HG02852 (cell line): ENCODE results near the gene KIF16B.
A peak's percentile ranks its signal among the peaks of the same experiment; 100 is the strongest.
"Not testable (repeated sequence)": the region's sequence is repeated elsewhere in the genome, so short reads cannot be mapped to it uniquely, and the experiment has no call there.

Experiments used
- ATAC-seq: cut with Tn5 transposase; IDR thresholded peaks from one replicate; pipeline ENCODE4 v1.9.1; 2021; ENCODE audit warnings: mild to moderate bottlenecking, moderate library complexity; ENCODE audit not compliant: unreplicated experiment

Gene KIF16B

GRCh38 chr20:16590041-16590633, 16.9 kb upstream of the KIF16B start:
- ATAC-seq, result no peak

GRCh38 chr20:16589623-16590022, 16.4 kb upstream of the KIF16B start:
- ATAC-seq, result no peak

- ATAC-seq, result no peak
Measured at GRCh38 chr20:16588241-16588640, 15.0 kb upstream of the KIF16B start.

GRCh38 chr20:16587066-16587465, 13.8 kb upstream of the KIF16B start:
- no peak for ATAC-seq

GRCh38 chr20:16583474-16583873, 10.2 kb upstream of the KIF16B start:
- ATAC-seq, result no peak

GRCh38 chr20:16581241-16581640, 8.0 kb upstream of the KIF16B start:
- ATAC-seq, result no peak

GRCh38 chr20:16580620-16581019, 7.4 kb upstream of the KIF16B start:
- ATAC-seq, result no peak

- ATAC-seq, result no peak
Measured at GRCh38 chr20:16580147-16580546, 6.9 kb upstream of the KIF16B start.

GRCh38 chr20:16576219-16576618, 3.0 kb upstream of the KIF16B start:
- no peak for ATAC-seq

- no peak for ATAC-seq
Measured at GRCh38 chr20:16575390-16576140, 2.3 kb upstream of the KIF16B start.

- ATAC-seq, result peak; percentile 64
Measured at GRCh38 chr20:16574656-16575355, 1.6 kb upstream of the KIF16B start.

- ATAC-seq, result no peak
Measured at GRCh38 chr20:16571333-16571732, 1.9 kb downstream of the KIF16B start.

GRCh38 chr20:16569246-16570153, 3.7 kb downstream of the KIF16B start:
- ATAC-seq, result no peak

GRCh38 chr20:16566080-16566479, 7.2 kb downstream of the KIF16B start:
- no peak for ATAC-seq

- not testable (repeated sequence) for ATAC-seq
Measured at GRCh38 chr20:16564079-16564478, 9.2 kb downstream of the KIF16B start.

- no peak for ATAC-seq
Measured at GRCh38 chr20:16563066-16563806, 10.0 kb downstream of the KIF16B start.

GRCh38 chr20:16562259-16562658, 11.0 kb downstream of the KIF16B start:
- no peak for ATAC-seq

GRCh38 chr20:16560661-16561060, 12.6 kb downstream of the KIF16B start:
- no peak for ATAC-seq

GRCh38 chr20:16560216-16560615, 13.0 kb downstream of the KIF16B start:
- ATAC-seq, result no peak

- ATAC-seq, result no peak
Measured at GRCh38 chr20:16556301-16556700, 16.9 kb downstream of the KIF16B start.
